ENCODE results near the gene BANP. TPM values are rescaled to one million over a fixed set of nuclear protein-coding genes. Genes with fewer than 3 reads are reported as not detected.
"Not testable (repeated sequence)": the region's sequence is repeated elsewhere in the genome, so short reads cannot be mapped to it uniquely, and the experiment has no call there.

BANP gene
- total and polyA plus RNA-seq, 2 of the 8 experiments (the other 6 are each of a cell fraction or from before 2014, with no cell fraction given), result 25.8 to 39.8 TPM

DNA sequence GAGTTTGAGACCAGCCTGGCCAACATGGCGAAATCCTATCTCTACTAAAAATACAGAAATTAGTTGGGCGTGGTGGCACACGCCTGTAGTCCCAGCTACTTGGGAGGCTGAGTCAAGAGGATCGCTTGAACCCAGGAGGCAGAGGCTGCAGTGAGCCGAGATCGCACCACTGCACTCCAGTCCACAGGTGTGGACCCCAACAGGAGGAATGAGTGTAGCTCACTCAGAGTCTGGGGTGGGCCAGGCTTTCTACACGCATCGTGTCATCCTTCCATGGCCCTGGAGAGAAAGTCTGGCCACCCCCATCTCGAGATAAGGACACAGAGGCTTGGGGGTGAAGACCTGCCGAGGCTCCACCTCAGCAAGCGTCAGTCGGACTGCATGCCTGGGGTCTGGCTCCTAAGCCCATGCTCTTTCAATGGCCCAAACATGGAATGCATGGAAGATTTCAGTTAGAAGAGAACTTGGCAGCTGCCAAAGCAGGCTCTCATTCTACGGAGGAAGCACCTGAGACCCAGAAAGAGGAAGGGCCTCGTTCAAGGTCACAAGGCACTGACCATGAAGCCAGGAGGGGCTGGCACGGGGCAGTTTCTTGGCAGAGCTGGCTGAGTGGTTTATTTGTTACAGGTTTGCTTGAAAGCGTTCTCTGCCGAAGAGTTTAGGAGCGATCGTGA lies 16.3 kb upstream of the BANP start:
- H2BK15ac ChIP-seq (ENCODE audit: low read length); H4K5ac ChIP-seq (ENCODE audit: insufficient read length, low read depth, low read length); H3K36me3 ChIP-seq (ENCODE audit: control insufficient read depth in 2 of 4, insufficient read depth in 4 of 4, low read length in 3 of 4); H3K14ac ChIP-seq (ENCODE audit: insufficient read length); POLR2A ChIA-PET (ENCODE audit: partially characterized antibody); FAIRE-seq; H3K79me2 ChIP-seq (ENCODE audit: control insufficient read depth in 1 of 2, insufficient read depth in 2 of 2, low read length in 2 of 2); H2BK5ac ChIP-seq (ENCODE audit: low read depth, low read length); H3K23me2 ChIP-seq (ENCODE audit: low read depth, low read length); H3K23ac ChIP-seq (ENCODE audit: insufficient read length); H2AK5ac ChIP-seq (ENCODE audit: low read depth, low read length); H2BK120ac ChIP-seq (replicated peaks; ENCODE audit: low read depth, low read length); H3K4me2 ChIP-seq (ENCODE audit: insufficient read depth in 1 of 2, low read depth in 2 of 2, low read length in 2 of 2); H3K4me1 ChIP-seq (replicated peaks in 1 of 4; ENCODE audit: control insufficient read depth in 3 of 4, insufficient read depth in 4 of 4, low read length in 3 of 4); H3K56ac ChIP-seq (replicated peaks; ENCODE audit: insufficient read length, low read depth, low read length); H4K20me1 ChIP-seq (replicated peaks in 1 of 2; ENCODE audit: control insufficient read depth in 1 of 2, insufficient read depth in 2 of 2, low read length in 2 of 2); H3K4me3 ChIP-seq (ENCODE audit: extremely low read depth in 1 of 4, insufficient read depth in 2 of 4, low read depth in 3 of 4, low read length in 4 of 4); H4K91ac ChIP-seq (replicated peaks; ENCODE audit: insufficient read length, low read length); DNase-seq (ENCODE audit: low read depth in 1 of 2, low spot score in 2 of 2); H3K27ac ChIP-seq (ENCODE audit: low read depth, low read length); H3K9ac ChIP-seq (replicated peaks in 1 of 4; ENCODE audit: extremely low read depth in 1 of 4, low read depth in 3 of 4, low read length in 3 of 4); H3K27me3 ChIP-seq (replicated peaks in 1 of 4; ENCODE audit: control insufficient read depth in 3 of 4, extremely low read depth in 1 of 4, insufficient read depth in 3 of 4, low read length in 3 of 4); H2AFZ ChIP-seq (ENCODE audit: low read length); H3K4ac ChIP-seq (replicated peaks; ENCODE audit: insufficient read length, low read depth, low read length); H3K9me3 ChIP-seq (ENCODE audit: insufficient read depth in 2 of 2, low read depth in 1 of 2, low read length in 1 of 2); H3K18ac ChIP-seq (ENCODE audit: extremely low read depth, low read length); H2BK20ac ChIP-seq (ENCODE audit: low read length); H3K79me1 ChIP-seq (ENCODE audit: low read depth, low read length); H2BK12ac ChIP-seq (ENCODE audit: low read depth, low read length); H4K8ac ChIP-seq (ENCODE audit: extremely low read depth, insufficient read depth, low read length): not testable (repeated sequence)
- CTCF ChIA-PET (ENCODE audit: partially characterized antibody), result interaction anchor here (1.0 kb wide), 1 partner anchor 10 kb away, joined by 3 read pairs; no protein-coding TSS in a partner anchor
- 91% methylated on average over 16 of the region's 19 CpGs; no CpG with 5 or more reads in 1 of the 2 experiments for WGBS, 2 experiments (ENCODE audit: extremely low coverage in 1 of 2, insufficient coverage in 1 of 2, insufficient read length in 1 of 2, insufficient replicate concordance in 2 of 2, low coverage in 1 of 2, low lambda C conversion rate in 2 of 2, missing lambda C conversion rate in 1 of 2)

DNA sequence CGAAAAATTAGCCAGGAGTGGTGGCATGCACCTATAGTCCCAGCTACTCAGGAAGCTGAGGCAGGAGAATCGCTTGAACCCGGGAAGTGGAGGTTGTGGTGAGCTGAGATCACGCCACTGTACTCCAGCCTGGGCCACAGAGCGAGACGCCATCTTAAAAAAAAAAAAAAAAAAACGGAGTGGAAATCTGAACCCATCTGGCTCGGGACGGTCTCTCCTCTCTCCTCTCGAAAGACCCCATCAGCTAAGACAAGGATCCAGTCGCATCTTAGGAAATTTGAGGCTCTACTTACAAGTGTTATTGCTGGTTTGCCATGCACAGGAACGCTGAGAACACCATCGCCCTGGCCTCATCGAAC lies 15.2 kb upstream of the BANP start:
- H2AK5ac ChIP-seq (ENCODE audit: low read depth, low read length); H3K56ac ChIP-seq (replicated peaks; ENCODE audit: insufficient read length, low read depth, low read length); FAIRE-seq; H3K27me3 ChIP-seq (replicated peaks in 1 of 4; ENCODE audit: control insufficient read depth in 3 of 4, extremely low read depth in 1 of 4, insufficient read depth in 3 of 4, low read length in 3 of 4); H3K23me2 ChIP-seq (ENCODE audit: low read depth, low read length); H3K4ac ChIP-seq (replicated peaks; ENCODE audit: insufficient read length, low read depth, low read length); H3K23ac ChIP-seq (ENCODE audit: insufficient read length); H3K4me2 ChIP-seq (ENCODE audit: insufficient read depth in 1 of 2, low read depth in 2 of 2, low read length in 2 of 2); DNase-seq (ENCODE audit: low read depth in 1 of 2, low spot score in 2 of 2); H3K14ac ChIP-seq (ENCODE audit: insufficient read length); H3K4me3 ChIP-seq (ENCODE audit: extremely low read depth in 1 of 4, insufficient read depth in 2 of 4, low read depth in 3 of 4, low read length in 4 of 4); H2BK120ac ChIP-seq (replicated peaks; ENCODE audit: low read depth, low read length); H3K4me1 ChIP-seq (replicated peaks in 1 of 4; ENCODE audit: control insufficient read depth in 3 of 4, insufficient read depth in 4 of 4, low read length in 3 of 4); H2BK15ac ChIP-seq (ENCODE audit: low read length); H2AFZ ChIP-seq (ENCODE audit: low read length); H3K79me1 ChIP-seq (ENCODE audit: low read depth, low read length); H2BK20ac ChIP-seq (ENCODE audit: low read length); H2BK5ac ChIP-seq (ENCODE audit: low read depth, low read length); H3K18ac ChIP-seq (ENCODE audit: extremely low read depth, low read length); H3K79me2 ChIP-seq (ENCODE audit: control insufficient read depth in 1 of 2, insufficient read depth in 2 of 2, low read length in 2 of 2); H3K36me3 ChIP-seq (ENCODE audit: control insufficient read depth in 2 of 4, insufficient read depth in 4 of 4, low read length in 3 of 4); H2BK12ac ChIP-seq (ENCODE audit: low read depth, low read length); H3K9ac ChIP-seq (replicated peaks in 1 of 4; ENCODE audit: extremely low read depth in 1 of 4, low read depth in 3 of 4, low read length in 3 of 4); H3K9me3 ChIP-seq (ENCODE audit: insufficient read depth in 2 of 2, low read depth in 1 of 2, low read length in 1 of 2); H4K5ac ChIP-seq (ENCODE audit: insufficient read length, low read depth, low read length); H3K27ac ChIP-seq (ENCODE audit: low read depth, low read length); H4K20me1 ChIP-seq (replicated peaks in 1 of 2; ENCODE audit: control insufficient read depth in 1 of 2, insufficient read depth in 2 of 2, low read length in 2 of 2); H4K91ac ChIP-seq (replicated peaks; ENCODE audit: insufficient read length, low read length); H4K8ac ChIP-seq (ENCODE audit: extremely low read depth, insufficient read depth, low read length): not testable (repeated sequence)
- 85% methylated on average over 11 of the region's 14 CpGs; no CpG with 5 or more reads in 1 of the 2 experiments for WGBS, 2 experiments (ENCODE audit: extremely low coverage in 1 of 2, insufficient coverage in 1 of 2, insufficient read length in 1 of 2, insufficient replicate concordance in 2 of 2, low coverage in 1 of 2, low lambda C conversion rate in 2 of 2, missing lambda C conversion rate in 1 of 2)
- POLR2A ChIA-PET (ENCODE audit: partially characterized antibody), result interaction anchor here (1.2 kb wide), 1 partner anchor 21 kb away, joined by 5 read pairs; no protein-coding TSS in a partner anchor
- CTCF ChIA-PET (ENCODE audit: partially characterized antibody), result interaction anchor here (0.7 to 1.3 kb wide), 2 partner anchors 9 to 145 kb away, joined by 3 to 4 read pairs; no protein-coding TSS in a partner anchor
